NCI-H187 treated with DMSO at 0.1 percent for 48 hours (cell line): ENCODE data around the gene MYLK.
A peak's percentile ranks its signal among the peaks of the same experiment; 100 is the strongest.
"Not testable (repeated sequence)": the region's sequence is repeated elsewhere in the genome, so short reads cannot be mapped to it uniquely, and the experiment has no call there.

Experiments
- DNase-seq: peaks from one replicate; lab custom pipeline; 2025; lab: John Stamatoyannopoulos, UW

Gene MYLK

GRCh38 chr3:123745184-123745855 lies 138.8 kb downstream of the MYLK start:
- DNase-seq: no peak

- no peak for DNase-seq
These were observed 140.1 kb downstream of the MYLK start for GRCh38 chr3:123744064-123744463.

GRCh38 chr3:123743121-123743520 lies 141.0 kb downstream of the MYLK start:
- DNase-seq: no peak

GRCh38 chr3:123741041-123741511 lies 143.1 kb downstream of the MYLK start:
- DNase-seq: no peak

GRCh38 chr3:123740391-123740822 lies 143.7 kb downstream of the MYLK start:
- DNase-seq: no peak

GRCh38 chr3:123739754-123740153 lies 144.4 kb downstream of the MYLK start:
- DNase-seq: no peak

- no peak for DNase-seq
These were observed 145.0 kb downstream of the MYLK start for GRCh38 chr3:123739106-123739505.

- DNase-seq: not testable (repeated sequence)
These were observed 145.6 kb downstream of the MYLK start for GRCh38 chr3:123738522-123738921.

- no peak for DNase-seq
These were observed 147.0 kb downstream of the MYLK start for GRCh38 chr3:123737168-123737567.

- DNase-seq: no peak
These were observed 148.7 kb downstream of the MYLK start for GRCh38 chr3:123735456-123735855.

GRCh38 chr3:123734527-123734902 lies 149.6 kb downstream of the MYLK start:
- no peak for DNase-seq

- no peak for DNase-seq
These were observed 150.2 kb downstream of the MYLK start for GRCh38 chr3:123733805-123734526.

- DNase-seq: no peak
These were observed 150.8 kb downstream of the MYLK start for GRCh38 chr3:123733341-123733740.

- no peak for DNase-seq
These were observed 151.7 kb downstream of the MYLK start for GRCh38 chr3:123732447-123732846.

GRCh38 chr3:123730829-123731228 lies 153.3 kb downstream of the MYLK start:
- DNase-seq: no peak

GRCh38 chr3:123728991-123729390 lies 155.1 kb downstream of the MYLK start:
- no peak for DNase-seq

GRCh38 chr3:123728014-123728413 lies 156.1 kb downstream of the MYLK start:
- no peak for DNase-seq

- no peak for DNase-seq
These were observed 158.3 kb downstream of the MYLK start for GRCh38 chr3:123725652-123726400.

GRCh38 chr3:123724306-123724705 lies 159.8 kb downstream of the MYLK start:
- no peak for DNase-seq

- peak; percentile 59 for DNase-seq
These were observed 160.5 kb downstream of the MYLK start for GRCh38 chr3:123723522-123724168.

- DNase-seq: no peak
These were observed 161.1 kb downstream of the MYLK start for GRCh38 chr3:123723070-123723469.

GRCh38 chr3:123722456-123722855 lies 161.7 kb downstream of the MYLK start:
- no peak for DNase-seq
